Calu3 (cell line): ENCODE measurements around the gene SSPN. TPM values are rescaled to one million over a fixed set of nuclear protein-coding genes. Genes with fewer than 3 reads are reported as not detected.

Experiments
- BruUV-seq: library from RNA; stranded (reverse); fragments of 400-500 nt; replicated peaks from 2 replicates; lab custom pipeline; 2021; lab: Mats Ljungman, UMichigan
- CTCF ChIA-PET: fragments of 300-600 bp; sonication (Branson Sonifier 250); formaldehyde crosslinking; loops from one replicate; lab custom pipeline; 2022; ENCODE audit warnings: antibody characterized with exemption; lab: Charles Lee
- DNase-seq: peaks from one replicate; pipeline ENCODE4 v3.0.0; 2022
- H3K27ac Mint-ChIP-seq: one replicate; pipeline ENCODE4 v1.8.0; 2022; ENCODE audit warnings: mixed read lengths; ENCODE audit not compliant: unreplicated experiment
- H3K27me3 Mint-ChIP-seq: one replicate; pipeline ENCODE4 v1.8.0; 2022; ENCODE audit warnings: mixed read lengths; ENCODE audit not compliant: unreplicated experiment
- H3K36me3 Mint-ChIP-seq: one replicate; pipeline ENCODE4 v1.8.0; 2022; ENCODE audit warnings: mild to moderate bottlenecking, moderate library complexity, mixed read lengths; ENCODE audit not compliant: insufficient read depth, unreplicated experiment
- H3K4me1 Mint-ChIP-seq: one replicate; pipeline ENCODE4 v1.8.0; 2022; ENCODE audit warnings: mild to moderate bottlenecking, low read depth, mixed read lengths; ENCODE audit not compliant: unreplicated experiment
- H3K4me3 Mint-ChIP-seq: one replicate; pipeline ENCODE4 v1.8.0; 2022; ENCODE audit warnings: mild to moderate bottlenecking, low read depth, moderate library complexity, mixed read lengths; ENCODE audit not compliant: unreplicated experiment
- H3K9me3 Mint-ChIP-seq: one replicate; pipeline ENCODE4 v1.8.0; 2022; ENCODE audit warnings: low read depth, mixed read lengths; ENCODE audit not compliant: unreplicated experiment
- intact Hi-C: fragments of 100-400 bp; cut with micrococcal nuclease; formaldehyde crosslinking; loops from one replicate; pipeline ENCODE4 v1.10.0; 2022; ENCODE audit not compliant: unreplicated experiment
- total RNA-seq: library from RNA; stranded (reverse); gene quantifications from 2 replicates; pipeline ENCODE4 v1.2.3, GENCODE V29; 2022
- TF ChIP-seq, protein P1 (sequence below): fragments of 200-600 bp; IDR thresholded peaks from one replicate; pipeline ENCODE4 v1.8.0; 2022; ENCODE audit warnings: antibody characterized with exemption; ENCODE audit not compliant: unreplicated experiment

The SSPN gene
- total RNA-seq, 1 experiment from 2014 or later, result 8.9 TPM

DNA sequence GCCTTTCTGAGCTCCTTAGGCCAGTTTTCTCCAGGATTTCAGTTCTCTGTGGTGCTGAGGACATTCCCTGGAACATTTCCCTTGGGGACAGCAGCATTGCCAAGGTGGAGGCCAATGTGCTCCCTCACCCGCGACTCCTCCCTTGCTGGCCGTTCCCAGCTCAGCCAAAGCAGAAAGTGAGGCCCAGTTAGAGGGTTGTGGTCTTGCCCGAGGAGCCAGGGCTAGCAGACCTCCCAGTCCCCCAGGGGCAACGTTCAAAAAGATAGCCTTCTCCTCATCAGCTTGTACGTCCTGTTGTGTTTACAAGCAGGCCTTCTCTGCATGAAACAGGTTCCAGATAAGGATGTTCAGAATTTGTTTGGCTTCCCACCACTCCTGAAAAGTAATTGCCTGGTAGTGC, 78.4 kb downstream of the SSPN start:
- H3K4me3 Mint-ChIP-seq, result no peak overlapping the region
- H3K9me3 Mint-ChIP-seq, result no peaks in the 10 kb centered on the region
- CTCF ChIA-PET, result interaction anchor here (0.6 to 3.4 kb wide), 9 partner anchors 27 to 378 kb away, joined by 3 to 26 read pairs (median 4); partner anchors contain the start of gene BHLHE41
- DNase-seq, result no peak
- TF ChIP-seq, protein P1, sequence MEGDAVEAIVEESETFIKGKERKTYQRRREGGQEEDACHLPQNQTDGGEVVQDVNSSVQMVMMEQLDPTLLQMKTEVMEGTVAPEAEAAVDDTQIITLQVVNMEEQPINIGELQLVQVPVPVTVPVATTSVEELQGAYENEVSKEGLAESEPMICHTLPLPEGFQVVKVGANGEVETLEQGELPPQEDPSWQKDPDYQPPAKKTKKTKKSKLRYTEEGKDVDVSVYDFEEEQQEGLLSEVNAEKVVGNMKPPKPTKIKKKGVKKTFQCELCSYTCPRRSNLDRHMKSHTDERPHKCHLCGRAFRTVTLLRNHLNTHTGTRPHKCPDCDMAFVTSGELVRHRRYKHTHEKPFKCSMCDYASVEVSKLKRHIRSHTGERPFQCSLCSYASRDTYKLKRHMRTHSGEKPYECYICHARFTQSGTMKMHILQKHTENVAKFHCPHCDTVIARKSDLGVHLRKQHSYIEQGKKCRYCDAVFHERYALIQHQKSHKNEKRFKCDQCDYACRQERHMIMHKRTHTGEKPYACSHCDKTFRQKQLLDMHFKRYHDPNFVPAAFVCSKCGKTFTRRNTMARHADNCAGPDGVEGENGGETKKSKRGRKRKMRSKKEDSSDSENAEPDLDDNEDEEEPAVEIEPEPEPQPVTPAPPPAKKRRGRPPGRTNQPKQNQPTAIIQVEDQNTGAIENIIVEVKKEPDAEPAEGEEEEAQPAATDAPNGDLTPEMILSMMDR, result no peak
- intact Hi-C loops, result loop anchor here (1.0 to 5.0 kb wide), 6 partner anchors 34 to 177 kb away; no protein-coding TSS in a partner anchor
- H3K4me1 Mint-ChIP-seq, result peaks cover 53% of the 10 kb centered on the region
- peak overlapping the region; percentile 96 for H3K27ac Mint-ChIP-seq
- BruUV-seq, result TSS peak; percentile 15
- peaks cover 31% of the 10 kb centered on the region for H3K36me3 Mint-ChIP-seq
- no peaks in the 10 kb centered on the region for H3K27me3 Mint-ChIP-seq

DNA sequence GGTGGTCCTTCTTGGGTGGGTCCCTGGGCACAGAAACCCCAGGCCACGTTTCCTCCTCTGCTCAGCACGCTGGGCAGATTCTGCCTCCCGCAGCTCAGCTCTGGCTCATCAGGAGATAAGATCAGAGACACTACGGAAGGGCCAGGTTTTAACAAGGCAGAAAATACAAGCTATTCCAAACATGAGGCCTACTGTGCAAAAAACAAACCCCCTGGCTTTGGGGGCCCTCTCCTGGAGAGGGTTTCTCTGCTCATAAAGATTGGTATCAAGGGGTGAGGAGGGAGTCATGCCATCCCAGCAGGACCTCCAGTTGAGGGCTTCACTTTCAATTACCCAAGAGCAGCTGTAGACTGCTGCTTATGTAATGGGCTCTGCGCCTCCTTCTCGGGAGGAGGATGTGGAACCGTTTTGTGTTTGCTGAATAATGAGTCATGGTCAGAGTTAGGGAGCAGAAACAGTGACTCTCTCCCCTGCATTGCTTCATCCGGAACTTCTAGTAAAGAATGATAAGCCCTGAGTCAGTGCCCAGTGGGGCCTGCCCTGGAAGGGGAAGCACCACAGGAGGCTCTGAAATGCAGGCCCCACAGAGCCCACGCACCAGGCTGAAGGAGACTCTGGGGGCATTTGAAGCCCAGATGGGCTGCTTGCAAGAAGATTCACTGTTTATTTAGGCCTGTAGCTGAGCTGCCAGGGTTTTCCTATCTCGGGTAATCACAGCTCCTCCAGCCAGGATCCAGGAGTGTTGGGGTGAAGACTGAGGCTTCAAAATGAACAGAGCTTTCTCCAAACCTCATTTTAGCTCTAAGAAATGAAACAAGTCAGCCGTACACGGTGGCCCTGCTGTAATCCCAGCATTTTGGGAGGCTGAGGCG, 79.3 kb downstream of the SSPN start:
- Mint-ChIP-seq H3K27ac (peak overlapping the region; percentile 96), H3K9me3 (no peaks in the 10 kb centered on the region), H3K27me3 (no peaks in the 10 kb centered on the region), H3K36me3 (peaks cover 31% of the 10 kb centered on the region), H3K4me1 (peaks cover 51% of the 10 kb centered on the region), H3K4me3 (peak overlapping the region; percentile 28)
- TF ChIP-seq, protein P1, result no peak
- CTCF ChIA-PET, result interaction anchor here (0.6 to 3.4 kb wide), 12 partner anchors 24 to 377 kb away, joined by 3 to 26 read pairs (median 4); partner anchors contain the start of gene BHLHE41
- intact Hi-C loops, result loop anchor here (1.0 to 5.0 kb wide), 6 partner anchors 34 to 178 kb away; no protein-coding TSS in a partner anchor
- peak; percentile 84 for DNase-seq
- no TSS peak for BruUV-seq

DNA sequence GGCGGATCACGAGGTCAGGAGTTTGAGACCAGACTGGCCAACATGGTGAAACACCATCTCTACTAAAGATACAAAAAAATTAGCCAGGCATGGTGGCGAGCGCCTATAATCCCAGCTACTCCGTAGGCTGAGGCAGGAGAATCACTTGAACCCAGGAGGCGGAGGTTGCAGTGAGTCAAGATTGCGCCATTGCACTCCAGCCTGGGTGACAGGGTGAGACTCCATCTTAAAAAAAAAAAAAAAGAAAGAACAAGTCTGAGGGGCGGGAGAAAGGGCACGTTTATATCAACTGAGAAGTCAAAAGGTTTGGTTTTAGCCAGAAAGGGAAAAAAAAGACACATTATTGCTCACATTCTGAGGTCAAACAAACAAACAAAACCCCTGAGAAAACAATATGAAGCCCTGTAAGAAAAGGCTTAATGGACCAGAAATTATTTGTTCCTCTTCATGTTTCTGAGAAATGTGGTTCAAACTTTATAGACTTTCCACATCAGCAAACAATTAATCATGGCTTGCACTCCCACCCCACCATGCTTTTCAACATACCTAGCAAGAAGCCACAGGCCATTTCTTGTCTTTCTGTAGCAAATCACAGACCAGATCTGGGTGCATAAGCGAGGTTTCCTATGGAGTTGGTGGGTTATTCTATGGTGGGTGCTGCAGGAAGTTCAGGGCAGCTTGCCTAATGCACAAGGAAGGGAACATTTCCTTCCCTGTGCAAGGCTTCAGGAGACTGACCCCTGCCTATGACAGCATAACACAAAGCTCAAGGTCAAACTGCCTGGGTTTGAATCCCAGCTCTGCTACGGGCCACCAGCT, 80.1 kb downstream of the SSPN start:
- Mint-ChIP-seq H3K4me3 (no peak overlapping the region), H3K36me3 (peaks cover 31% of the 10 kb centered on the region)
- no TSS peak for BruUV-seq

More for the DNA sequence above, 80.1 kb downstream of the SSPN start:
- Mint-ChIP-seq H3K27ac (peak overlapping the region; percentile 96), H3K4me1 (peaks cover 51% of the 10 kb centered on the region), H3K27me3 (no peaks in the 10 kb centered on the region), H3K9me3 (no peaks in the 10 kb centered on the region)
- intact Hi-C loops, result loop anchor here (2.0 kb wide), 2 partner anchors 89 to 179 kb away; no protein-coding TSS in a partner anchor
- no peak for DNase-seq
- TF ChIP-seq, protein P1, result no peak
- CTCF ChIA-PET, result interaction anchor here (1.2 to 3.4 kb wide), 4 partner anchors 36 to 156 kb away, joined by 9 to 26 read pairs (median 22); partner anchors contain the start of gene BHLHE41
